NCI-H345 (cell line): ENCODE measurements around the gene HSPA1L.
A peak's percentile ranks its signal among the peaks of the same experiment; 100 is the strongest.

Experiments used
- DNase-seq: peaks from one replicate; lab custom pipeline; 2025; lab: John Stamatoyannopoulos, UW

HSPA1L gene

DNA sequence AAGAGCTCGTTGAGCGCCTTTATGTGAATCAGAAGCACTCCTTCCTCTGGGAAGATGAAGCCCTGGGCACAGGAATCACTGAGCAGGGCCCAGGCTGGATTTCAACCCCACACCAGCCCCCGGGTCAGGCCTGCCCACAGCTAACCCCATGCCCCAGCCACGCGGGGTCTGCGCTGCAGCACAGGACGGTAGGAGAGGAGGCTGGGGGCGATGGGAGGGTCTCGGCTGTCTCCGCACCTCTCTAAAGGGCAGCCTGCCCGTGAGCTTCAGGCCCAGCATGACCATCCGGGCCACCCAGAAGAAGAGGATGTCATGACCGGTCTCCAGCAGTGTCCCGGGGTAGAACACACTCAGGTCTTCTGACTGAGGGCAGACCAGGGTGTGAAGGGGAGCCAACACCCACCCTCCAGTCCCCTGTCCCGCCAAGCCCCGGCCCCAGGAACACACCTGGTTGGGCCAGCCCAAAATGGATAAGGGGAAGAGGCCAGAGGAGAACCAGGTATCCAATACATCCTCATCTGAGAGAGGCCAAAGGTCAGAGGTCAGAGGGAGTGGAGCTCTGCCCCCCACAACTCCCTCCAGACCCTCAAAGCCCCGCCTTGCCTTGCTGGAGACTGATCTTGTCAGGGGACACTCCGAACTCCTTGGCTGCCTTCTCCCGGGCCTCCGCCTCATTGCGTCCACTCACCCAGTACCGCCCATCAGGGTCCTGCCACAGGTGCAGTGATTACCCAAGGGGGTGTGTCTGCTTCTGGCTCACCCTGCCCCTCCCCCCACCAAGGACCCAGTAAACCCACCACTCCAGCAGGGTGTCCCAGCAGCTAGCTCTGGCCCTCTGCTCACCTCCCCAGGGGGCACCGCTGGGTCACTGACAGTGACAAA lies 33.6 kb downstream of the HSPA1L start:
- no peak for DNase-seq

DNA sequence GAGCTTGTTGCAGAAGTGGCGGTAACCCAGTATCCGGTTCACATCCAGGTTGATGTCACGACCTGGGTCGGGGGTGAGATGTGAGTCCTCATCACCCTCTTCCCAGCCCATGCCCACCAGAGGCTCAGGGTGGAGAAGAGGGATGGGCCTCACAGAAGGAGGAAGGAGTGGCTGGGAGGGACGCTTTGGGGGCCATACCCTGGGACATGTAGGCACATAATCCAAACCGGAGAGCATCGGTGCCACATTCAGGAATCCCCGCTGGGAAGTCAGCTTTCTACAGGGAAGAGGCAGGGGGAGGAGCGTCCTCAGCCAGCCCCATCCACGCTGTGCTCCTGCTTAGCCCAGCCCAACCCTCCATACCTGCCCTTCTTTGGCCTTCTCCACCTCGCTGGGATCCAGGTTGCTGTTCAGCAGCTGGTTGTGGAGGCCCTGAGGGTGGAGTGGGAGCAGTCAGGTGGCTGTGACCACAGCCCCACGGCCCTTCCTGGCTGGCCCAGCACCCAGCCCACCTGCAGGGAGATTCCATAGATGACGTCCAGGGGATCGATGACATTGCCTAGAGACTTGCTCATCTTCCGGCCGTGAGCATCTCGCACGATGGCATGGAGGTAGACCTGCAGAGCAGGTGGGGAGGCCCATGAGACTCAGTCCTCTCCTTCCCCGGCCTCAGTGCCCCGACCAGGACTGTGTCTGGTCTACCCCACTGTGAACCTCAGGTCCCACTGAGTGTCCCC lies 34.4 kb downstream of the HSPA1L start:
- DNase-seq = no peak

DNA sequence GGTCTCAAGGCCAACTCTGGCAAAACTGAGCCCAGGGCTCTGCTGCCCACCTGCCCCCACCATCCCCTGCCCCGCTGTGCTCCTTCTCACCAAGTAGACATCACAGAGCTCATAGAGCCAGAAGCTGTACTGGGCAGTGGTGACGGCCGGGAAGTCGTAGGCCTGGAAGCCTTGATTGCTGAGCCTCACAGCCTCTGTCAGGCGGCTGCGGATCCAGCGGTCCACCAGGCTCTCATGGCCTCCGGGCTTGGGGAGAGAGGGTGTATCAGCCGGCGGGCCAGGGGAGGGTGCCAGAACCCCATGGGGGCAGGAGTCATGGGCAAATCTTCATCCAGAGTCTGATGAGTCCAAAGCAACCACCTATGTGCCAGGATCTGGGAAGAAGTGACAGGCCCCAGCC lies 35.2 kb downstream of the HSPA1L start:
- DNase-seq = no peak

DNA sequence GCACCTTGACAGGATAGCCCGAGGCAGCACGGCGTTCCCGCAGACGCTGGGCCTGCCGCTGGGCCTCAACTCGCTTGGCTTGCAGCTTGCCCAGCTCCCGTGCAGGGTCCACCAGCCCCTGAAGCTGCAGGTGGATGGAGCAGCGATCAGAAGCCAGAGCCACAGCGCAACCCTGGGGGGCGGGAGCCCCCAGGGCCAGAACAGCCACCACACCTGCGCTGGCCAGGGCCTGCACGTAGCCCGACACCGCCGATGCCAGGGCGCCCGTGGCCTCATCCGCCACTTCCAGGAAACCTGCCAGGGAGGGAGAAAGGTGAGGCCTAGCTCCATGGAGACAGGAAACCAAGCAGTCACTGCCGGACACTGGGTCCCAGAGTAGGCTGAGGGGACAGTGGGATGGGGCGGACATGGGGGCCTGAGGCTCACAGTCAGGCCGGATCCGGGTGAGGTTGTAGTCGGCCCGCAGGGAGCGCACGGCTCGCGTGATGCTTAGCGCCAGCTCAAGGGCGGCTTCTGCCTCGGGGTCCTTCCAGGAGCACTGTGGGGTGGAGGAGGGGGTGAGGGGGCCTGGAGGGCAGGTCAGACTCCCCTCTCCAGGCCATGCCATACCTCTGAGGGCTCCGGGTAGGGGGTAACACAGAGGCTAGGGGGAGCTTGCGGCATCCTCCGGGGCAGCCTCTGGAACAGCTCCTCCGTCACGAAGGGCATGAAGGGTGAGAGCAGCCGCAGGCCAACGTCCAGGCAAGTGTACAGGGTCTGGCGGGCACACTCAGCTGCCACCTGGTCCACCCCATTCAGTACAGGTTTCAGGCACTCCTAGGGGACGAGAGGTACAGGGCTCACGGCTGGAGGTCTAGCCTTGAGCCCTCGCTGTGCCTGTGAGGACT lies 35.8 kb downstream of the HSPA1L start:
- DNase-seq = no peak

DNA sequence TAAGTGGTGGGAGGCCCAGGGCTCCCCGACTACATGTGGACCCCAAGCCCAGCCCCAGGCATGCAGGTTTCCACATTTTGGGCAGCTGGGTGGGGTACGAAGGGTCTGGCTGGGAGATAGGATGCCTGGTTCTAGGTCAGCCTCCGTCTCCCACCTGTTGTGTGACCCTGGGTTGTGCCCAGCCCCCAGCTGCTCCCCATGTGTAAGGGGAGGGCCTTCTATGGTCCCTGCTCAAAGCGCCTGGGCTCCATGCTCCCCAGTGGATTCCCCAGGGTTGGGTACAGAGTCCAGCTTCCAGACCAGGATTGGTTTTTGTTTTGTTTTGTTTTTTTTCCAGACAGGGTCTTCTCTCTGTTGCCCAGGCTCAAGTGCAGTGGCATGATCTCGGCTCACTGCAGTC lies 36.9 kb downstream of the HSPA1L start:
- no peak for DNase-seq

DNA sequence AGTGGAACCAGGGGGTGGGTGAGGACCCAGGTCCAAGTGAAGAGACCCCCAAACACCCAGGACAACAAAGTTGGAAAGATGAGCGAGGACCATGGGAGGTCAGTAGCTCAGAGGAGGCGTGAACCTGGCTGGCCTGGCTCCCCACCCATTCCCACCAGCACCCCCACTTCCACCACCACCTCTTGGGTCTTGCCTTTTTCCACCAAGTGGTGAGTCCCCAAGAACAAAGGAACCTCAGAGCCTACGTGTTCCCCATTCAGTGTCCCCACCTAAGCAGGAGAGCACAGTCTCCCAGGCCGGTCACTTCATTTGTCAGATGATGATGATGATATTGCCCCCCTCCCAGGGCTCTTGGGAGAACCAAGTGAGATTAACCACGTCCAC lies 37.4 kb downstream of the HSPA1L start:
- DNase-seq = no peak

DNA sequence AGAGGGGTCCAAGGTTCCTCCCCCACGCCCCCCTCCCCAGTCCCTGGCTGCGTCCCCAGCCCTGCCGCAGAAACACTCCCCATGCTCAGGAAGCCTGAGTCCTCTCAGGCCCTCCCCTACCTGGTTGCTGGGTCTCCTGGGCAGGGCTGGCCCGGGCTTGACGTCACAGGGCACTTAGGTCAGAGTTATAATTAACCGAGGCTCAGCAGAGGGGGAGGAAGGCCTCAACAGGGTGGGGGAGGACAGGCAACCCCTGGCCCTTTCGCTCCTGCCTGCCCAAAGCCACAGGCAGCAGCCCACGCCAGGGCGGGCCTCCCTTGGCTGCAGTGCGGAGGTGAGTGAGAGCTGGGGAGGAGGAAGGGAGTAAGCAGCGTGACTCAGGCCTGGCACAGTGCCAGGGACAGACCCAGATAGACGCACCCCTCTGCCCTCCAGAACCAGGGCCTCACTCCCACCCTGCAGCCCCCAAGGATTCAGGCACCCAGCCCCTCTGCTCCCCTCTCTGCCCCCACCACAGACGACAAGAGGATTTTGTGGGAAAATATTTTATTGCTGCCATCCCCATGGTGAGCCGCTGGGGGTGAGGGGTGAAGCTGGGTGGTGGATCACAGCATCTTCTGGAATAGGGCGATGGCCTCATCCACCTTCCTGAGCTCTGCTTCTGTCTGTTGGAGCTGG lies 38.0 kb downstream of the HSPA1L start, which contains the start of gene VWA7:
Gene VWA7 (minus strand): TSS at position 340 of the 678 bp plus-strand sequence. CDS start 549 bp downstream, outside the sequence.
- DNase-seq = peak; percentile 48

DNA sequence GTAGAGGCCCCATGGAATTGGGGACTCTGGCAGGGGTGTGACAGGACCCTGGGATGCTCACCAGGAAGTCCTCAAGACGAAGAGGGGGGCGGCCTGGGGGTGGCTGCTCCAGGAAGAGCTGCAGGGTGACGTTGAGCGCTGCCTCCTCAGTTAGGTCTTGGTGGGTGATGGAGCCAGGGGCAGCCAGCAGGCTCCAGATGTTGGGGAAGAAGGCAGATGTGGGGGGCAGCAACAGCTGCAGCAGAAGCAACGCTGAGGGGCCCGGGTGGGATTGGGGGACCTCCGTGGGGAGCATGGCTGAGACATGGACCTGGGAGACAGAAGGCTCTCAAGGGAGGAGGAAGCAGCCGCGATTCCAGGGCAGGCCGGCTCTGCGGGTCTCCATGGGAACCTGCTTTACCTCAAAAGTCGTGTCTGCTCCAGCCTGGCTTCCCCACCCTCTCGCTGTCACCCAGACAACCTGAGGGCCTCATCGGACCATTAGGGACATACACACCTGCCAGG lies 38.5 kb downstream of the HSPA1L start:
- DNase-seq = no peak

DNA sequence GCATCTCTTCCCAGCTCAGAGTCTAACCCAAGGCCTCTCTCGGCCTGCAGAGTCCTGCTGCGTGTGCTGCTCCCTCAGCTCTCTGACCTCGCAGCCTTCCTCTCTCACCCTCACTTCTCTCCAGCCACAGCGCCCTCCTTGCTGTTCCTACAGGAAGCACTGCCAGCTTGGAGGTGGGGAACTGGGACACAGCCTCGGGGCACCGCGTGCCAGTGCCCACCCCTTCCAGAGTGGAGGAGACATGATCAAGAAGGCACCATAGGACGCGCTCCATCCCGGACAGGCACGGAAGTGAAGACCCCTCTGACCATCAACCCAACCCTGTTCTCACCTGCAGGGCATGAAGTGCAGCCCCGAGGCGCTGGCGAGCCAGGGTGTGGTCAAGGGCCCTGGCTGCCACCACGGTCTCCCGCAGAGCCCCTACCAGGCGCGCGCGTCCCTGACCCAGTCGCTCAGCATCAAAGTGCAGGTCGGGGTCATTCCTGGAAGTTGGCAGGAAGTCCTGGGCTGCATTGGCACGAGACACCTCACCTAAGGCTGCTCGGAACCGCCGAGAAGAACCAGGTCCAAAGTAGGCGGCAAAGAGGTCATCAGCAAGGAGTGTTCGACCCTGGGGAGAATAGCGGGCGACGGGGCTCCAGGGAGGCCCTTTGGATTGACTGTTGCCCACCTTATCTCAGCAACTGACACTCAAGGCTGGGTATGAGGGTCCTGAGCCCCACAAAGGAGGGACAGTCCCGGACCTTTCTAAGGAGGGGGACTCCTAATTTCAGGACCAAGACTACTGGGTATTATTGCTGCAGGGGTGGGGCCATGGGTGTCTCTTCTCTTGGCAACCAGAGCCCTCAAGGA lies 39.2 kb downstream of the HSPA1L start:
- DNase-seq = no peak

DNA sequence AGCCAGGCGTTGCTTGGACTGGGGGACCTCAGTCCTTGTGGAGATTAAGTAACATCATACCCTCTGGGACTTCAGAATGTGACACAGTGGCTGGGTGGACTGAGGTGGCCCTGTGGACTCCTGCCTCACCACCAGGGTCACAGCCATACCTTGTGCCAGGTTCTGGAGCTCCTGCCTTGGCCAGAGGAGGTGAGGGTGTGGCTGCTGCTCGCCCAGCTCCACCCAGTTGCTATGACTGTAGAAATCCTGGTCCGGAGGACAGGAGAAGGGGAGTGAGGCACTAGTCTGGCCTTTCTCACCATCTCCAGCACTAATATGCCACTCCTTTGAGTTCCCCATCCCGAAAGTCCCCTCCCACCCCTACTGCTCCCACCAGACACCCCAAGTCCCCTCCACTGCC lies 39.9 kb downstream of the HSPA1L start:
- DNase-seq = no peak

DNA sequence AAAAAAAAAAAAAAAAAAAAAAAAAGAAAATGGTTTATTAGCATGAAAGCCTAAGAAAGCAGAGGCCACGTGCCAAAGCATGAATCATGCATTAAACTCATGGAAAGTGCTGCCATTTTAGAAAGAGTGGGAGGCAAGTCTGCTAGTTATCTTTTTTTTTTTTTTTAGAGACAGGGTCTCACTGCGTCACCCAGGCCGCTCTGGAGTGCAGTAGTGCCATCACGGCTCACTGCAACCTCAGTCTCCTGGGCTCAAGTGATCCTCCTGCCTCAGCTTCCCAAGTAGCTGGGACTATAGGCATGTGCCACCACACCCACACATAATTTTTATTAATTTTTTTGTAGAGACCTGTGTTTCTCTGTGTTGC lies 43.1 kb downstream of the HSPA1L start:
- no peak for DNase-seq

DNA sequence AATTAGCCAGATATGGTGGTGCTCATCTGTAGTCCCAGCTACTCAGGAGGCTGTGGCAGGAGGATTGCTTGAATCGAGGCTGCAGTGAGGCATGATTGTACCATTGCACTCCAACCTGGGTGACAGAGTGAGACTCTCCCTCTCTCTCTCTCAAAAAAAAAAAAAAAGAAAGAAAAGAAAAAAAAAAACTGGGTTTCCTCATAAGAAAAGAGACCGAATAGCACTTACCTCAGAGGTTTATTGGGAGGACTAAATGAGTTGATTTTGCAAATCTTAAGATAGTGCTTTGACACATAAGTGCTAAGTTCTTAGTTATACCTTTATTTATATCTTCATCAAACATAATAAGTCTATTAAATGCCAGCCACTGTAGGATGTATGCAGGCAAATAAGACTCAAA lies 44.2 kb downstream of the HSPA1L start:
- DNase-seq = no peak

DNA sequence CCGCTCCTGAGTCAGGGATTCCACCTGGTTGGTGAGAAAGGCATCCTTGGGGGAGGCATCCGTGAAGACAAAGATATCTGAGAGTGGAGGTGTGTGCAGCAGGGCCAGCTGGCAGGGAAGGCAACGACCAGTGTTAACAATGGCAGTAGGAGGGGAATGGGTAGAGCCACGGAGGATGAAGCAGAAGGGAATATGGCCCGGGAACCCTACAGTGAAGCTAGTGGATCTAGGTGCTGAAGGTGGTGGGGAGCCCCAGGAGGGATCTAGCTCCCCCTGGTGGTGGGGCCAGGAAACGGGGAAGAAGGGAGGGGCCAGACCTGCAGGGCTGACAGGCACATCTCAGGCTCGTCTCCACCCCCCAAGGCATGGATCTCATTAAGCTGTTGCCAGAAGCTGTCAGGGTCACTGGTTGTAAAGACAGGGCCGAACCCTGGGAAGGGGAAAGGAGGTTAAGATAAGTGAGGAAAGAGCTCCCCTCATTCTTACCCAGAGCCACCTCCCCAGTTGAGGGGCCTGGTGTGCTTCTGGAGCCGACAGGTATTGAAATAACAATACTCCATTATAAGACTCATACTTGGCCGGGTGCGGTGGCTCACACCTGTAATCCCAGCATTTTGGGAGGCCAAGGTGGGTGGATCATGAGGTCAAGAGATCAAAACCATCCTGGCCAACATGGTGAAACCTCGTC lies 45.3 kb downstream of the HSPA1L start:
- DNase-seq = peak; percentile 47

DNA sequence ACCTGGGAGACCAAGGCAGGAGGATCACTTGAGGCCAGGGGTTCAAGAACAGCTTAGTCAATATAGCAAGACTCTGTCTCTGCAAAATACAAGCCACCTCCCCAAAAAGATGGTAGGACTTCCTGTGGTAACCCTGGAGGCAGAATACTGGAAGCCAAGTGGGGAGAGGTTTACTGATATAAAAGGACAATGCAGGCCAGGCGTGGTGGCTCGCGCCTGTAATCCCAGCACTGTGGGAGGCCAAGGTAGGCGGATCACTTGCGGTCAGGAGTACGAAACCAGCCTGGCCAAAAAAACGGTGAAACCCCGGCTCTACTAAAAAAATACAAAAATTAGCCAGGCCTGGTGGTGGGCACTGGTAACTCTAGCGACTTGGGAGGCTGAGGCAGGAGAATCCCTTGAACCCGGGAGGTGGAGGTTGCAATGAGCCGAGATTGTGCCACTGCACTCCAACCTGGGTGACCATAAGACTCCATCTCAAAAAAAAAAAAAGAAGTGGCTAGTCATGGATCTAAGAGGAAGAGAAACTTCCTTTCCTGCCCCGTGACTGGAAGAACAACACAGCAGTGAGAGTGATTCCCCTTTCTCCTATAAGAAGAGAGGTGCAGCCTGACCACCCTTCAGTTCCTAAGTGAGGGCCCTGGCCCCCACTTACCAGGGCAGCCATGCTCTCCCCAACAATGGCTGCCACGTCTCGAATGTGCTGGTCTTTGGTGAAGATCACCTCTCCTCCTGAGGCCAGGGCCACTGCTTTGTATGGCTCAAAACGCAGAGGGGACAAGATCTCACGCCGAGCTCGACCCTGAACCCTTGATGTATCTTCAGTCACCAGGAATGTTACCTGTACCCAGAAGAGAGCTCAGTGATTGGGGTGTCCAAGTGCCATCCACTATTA lies 46.5 kb downstream of the HSPA1L start:
- DNase-seq = no peak

DNA sequence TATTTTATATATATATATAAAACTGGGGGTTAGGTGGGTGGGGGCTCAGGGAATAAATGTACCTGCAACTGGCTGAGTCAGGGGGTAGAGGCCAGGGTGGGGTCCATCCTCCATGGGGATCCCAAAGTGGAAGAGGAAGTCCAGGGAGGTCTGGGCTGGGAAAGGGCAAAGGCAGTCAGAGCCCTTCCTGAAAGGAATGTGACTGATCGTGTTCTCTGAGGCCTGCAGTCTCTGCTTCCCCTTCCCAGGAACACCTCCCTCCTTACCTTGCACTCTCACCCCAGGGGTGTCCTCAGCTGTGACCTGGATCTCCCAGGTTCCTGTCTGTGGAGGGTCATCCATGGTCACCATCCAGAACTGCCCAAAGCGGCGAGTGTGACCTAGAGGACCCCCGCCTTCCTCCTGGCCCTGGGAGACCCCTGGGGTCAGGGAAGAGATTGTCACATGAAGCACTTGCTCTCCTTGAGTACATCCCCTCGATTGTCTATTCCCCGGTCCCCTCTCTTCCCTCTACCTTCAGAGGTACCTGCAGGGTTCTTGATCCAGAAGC lies 47.9 kb downstream of the HSPA1L start:
- no peak for DNase-seq

DNA sequence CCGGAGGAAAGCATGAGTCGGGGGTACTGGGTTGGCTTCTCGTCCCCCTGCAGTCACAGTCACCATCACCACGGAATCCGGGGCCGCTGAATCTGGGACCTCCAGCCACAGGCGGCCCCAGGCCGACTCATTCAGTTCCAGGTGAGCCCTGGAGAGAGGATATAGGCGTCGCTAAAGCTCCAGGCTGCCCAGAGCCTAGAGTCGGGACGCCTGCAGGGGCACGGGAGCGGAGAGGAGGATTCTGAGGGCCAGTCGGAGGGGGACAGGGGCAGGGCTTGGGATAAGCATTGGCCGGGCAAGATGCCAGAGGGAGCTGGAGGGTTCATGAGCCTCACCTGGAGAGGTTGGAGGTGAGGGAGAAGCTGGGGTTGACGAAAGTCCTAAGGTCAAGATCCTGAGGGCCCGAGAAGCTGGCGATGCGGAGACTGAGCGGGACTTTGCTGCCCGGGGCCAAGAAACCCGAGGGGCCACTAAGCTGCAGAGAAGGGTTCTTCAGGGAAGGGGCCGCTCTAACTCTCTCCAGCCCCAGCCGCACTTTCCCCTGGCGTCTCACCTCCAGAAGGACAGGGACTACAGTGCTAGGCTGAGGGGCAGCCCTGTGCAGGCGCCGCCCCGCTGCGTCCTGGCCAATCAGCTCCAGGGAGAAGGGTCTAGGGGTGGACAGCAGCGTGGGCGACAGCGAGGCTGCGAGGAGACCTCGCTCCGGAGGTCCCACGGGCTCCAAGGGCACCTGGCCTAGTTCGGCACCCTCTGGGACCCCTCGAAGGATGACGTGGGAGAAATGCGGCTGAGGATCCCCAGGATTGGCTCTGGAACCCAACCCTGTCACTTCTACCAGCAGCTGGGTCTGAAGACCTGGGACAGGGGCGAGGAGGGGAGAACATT lies 48.9 kb downstream of the HSPA1L start:
- no peak for DNase-seq

DNA sequence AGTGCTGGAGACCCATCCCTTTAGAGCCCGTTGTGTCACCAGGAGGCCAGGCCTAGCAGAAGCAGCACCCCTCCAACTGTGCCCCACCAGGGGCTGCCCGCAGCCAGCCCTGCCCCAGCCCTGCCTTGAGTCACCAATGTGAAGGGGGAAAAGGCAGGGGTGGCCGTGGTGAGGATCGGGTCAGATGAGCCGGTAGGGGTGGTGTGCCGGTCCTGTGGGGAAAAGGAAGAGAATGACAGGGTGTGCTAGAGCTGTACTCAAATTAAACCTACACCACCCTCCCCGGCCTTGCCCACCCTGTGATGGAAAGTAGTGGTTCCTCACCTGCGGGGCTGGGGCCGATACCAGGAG lies 49.5 kb downstream of the HSPA1L start:
- no peak for DNase-seq

DNA sequence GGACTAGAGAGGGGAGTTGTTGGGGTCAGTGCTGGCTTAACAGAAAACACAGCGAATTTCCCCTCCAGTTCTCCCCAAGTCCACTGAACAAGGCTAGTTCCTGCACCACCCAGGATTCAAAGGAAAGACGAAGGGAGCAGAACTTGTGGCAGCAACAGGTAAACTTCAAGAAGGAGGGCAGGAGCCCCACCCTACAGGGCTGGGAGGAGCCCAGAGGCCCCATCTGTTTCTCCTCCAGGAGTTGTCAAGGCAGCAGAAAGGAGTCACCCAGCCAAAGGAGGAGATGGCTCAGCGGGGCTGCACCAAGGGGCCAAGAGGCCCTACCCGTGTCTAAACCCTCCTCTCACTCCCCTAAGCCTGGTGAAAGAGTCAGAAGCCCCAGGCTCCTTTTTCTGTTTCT lies 50.9 kb downstream of the HSPA1L start:
- no peak for DNase-seq
